ENCODE results near the gene TAPBP. TPM values are rescaled to one million over a fixed set of nuclear protein-coding genes. Genes with fewer than 3 reads are reported as not detected.

TAPBP gene
- total RNA-seq, 1 experiment from 2014 or later = 28.2 TPM

GRCh38 chr6:33288141-33288920, 25.5 kb downstream of the TAPBP start:
- H2BK20ac ChIP-seq (ENCODE audit: low read depth, low read length, poor library complexity, severe bottlenecking) = no peak overlapping the region
- H3K56ac ChIP-seq (ENCODE audit: insufficient read length, low read depth, low read length) = no peak overlapping the region
- H3K4me2 ChIP-seq (ENCODE audit: insufficient read depth, insufficient read length, low read length) = peak overlapping the region; percentile 74
- no peak overlapping the region for H2AK5ac ChIP-seq (ENCODE audit: insufficient read length, low read length)
- WGBS (ENCODE audit: extremely low coverage, insufficient read length, low lambda C conversion rate) = no CpG with 5 or more reads among the region's 21 CpGs
- H4K91ac ChIP-seq (ENCODE audit: insufficient read length, low read depth, low read length) = no peak overlapping the region
- no peak overlapping the region for H2BK5ac ChIP-seq (ENCODE audit: insufficient read length, low read length)
- peak overlapping the region; percentile 99 to 100 for H3K4me3 Mint-ChIP-seq
- H3K9me3 ChIP-seq (ENCODE audit: control insufficient read depth, low read depth, low read length) = no peaks in the 10 kb centered on the region
- H3K27me3 ChIP-seq (ENCODE audit: insufficient read depth, low read length) = no peaks in the 10 kb centered on the region
- H3K27me3 Mint-ChIP-seq (ENCODE audit: low read depth) = no peaks in the 10 kb centered on the region; the same call in 1 of the 2 replicates
- H3K14ac ChIP-seq (ENCODE audit: insufficient read depth, low read length) = no peak overlapping the region
- H3K4me1 Mint-ChIP-seq = peaks cover 7 to 20% of the 10 kb centered on the region in 2 experiments
- TF ChIP-seq CTCF (conservative IDR thresholded peaks at IDR 0.05) = no peak
- H3K79me2 ChIP-seq (ENCODE audit: insufficient read depth, low read length) = peaks cover 7% of the 10 kb centered on the region; the same call in 1 of the 2 replicates
- no peaks in the 10 kb centered on the region for H4K20me1 ChIP-seq (ENCODE audit: control insufficient read depth, insufficient read depth, insufficient read length)
- H4K5ac ChIP-seq (ENCODE audit: insufficient read length, low read depth, low read length) = no peak overlapping the region
- H2BK120ac ChIP-seq (ENCODE audit: low read depth, low read length, poor library complexity, severe bottlenecking) = no peak overlapping the region
- H2AFZ ChIP-seq (ENCODE audit: low read length) = no peak overlapping the region
- no peak overlapping the region for H3K23ac ChIP-seq (ENCODE audit: insufficient read length, low read depth, low read length)
- peak overlapping the region in 2 of 3 experiments; percentile 97 to 98; a peak in 3 of 7 replicates for H3K27ac Mint-ChIP-seq
- no peak overlapping the region for H2BK12ac ChIP-seq (ENCODE audit: insufficient read length, low read depth, low read length)
- H3K18ac ChIP-seq (ENCODE audit: insufficient read length, low read depth, low read length) = no peak overlapping the region
- no peak overlapping the region for H3K4ac ChIP-seq (ENCODE audit: low read depth, low read length)
- H2BK15ac ChIP-seq (ENCODE audit: low read depth, low read length) = no peak overlapping the region
- no peaks in the 10 kb centered on the region for H3K9me3 Mint-ChIP-seq
- no peak overlapping the region for H3T11ph ChIP-seq (ENCODE audit: low read length)
- peaks cover 8% of the 10 kb centered on the region for H3K79me1 ChIP-seq (ENCODE audit: insufficient read depth, low read depth, low read length, poor library complexity, severe bottlenecking)
- no peak overlapping the region for H3K27ac ChIP-seq (ENCODE audit: insufficient read length, low read depth, low read length)
- H4K8ac ChIP-seq (replicated peaks; ENCODE audit: insufficient read length, low read depth, low read length) = no peak overlapping the region
- H3K4me1 ChIP-seq (ENCODE audit: insufficient read depth, low read length) = no peaks in the 10 kb centered on the region; the same call in 1 of the 2 replicates
- H3K23me2 ChIP-seq (ENCODE audit: insufficient read length, low read depth, low read length, poor library complexity, severe bottlenecking) = peaks cover 12% of the 10 kb centered on the region
- no peak for DNase-seq
- H3K9ac ChIP-seq (ENCODE audit: extremely low read depth, insufficient read length, low read length) = peak overlapping the region; percentile 32
- peaks cover 29 to 78% (median 54%) of the 10 kb centered on the region in 3 experiments; a peak in 6 of 7 replicates for H3K36me3 Mint-ChIP-seq (ENCODE audit: insufficient read depth in 1 of 3, low read depth in 3 of 3)

Data from H9 (cell line).